ENCODE results near the gene ITGB5. TPM values are rescaled to one million over a fixed set of nuclear protein-coding genes. Genes with fewer than 3 reads are reported as not detected.

ITGB5 gene
- total RNA-seq, 1 donor from 2014 or later = 156 TPM

DNA sequence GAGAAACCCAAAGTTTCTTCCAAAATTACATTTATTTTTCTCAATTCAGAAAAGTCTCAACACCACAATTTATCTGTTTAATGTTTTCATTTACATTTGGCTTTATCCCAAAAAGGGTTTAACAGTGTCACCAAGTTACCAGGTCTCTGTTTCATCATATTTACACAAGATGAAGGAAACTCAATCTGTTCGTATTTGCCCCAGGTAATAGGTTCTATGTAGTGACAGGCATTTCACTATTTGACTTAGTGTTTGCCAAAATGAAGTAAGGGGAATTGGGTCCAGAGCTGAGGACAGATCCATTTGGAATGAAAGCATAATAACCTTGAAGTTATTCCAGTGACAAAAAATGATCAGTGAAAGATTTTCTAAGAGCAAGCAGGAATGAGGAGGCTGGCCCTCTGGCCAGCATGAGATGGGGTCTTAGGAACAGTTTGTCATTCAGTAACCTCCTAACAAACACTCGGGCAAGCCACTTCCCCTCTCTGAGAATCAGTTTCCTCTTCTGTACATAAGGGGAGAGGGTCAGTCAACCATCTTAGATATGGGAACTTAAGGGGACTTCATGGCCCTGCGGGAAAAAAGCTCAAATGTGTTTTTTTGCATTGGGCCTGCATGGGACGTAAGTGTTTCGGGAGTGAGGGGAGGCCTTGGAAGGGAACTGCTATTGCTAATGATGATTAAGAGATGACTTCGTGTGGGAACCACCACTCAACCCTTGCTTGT, 125.1 kb downstream of the ITGB5 start:
- Histone ChIP-seq H3K27ac (peak overlapping the region; percentile 64), H3K4me3 (no peak overlapping the region), H3K36me3 (peaks cover 0 to 46% of the 10 kb centered on the region in 2 donors), H3K9me3 (no peaks in the 10 kb centered on the region), H3K4me1 (peaks cover 20% of the 10 kb centered on the region), H3K27me3 (no peaks in the 10 kb centered on the region)
- DNase-seq (ENCODE audit: extremely low spot score in 2 of 2) = no peak
- TF ChIP-seq POLR2A (IDR thresholded peaks at IDR 0.05) (no peak), POLR2AphosphoS5 (IDR thresholded peaks at IDR 0.05; ENCODE audit: insufficient read depth in 1 of 2, low read depth in 1 of 2) (no peak)
- TF ChIP-seq, protein P1, sequence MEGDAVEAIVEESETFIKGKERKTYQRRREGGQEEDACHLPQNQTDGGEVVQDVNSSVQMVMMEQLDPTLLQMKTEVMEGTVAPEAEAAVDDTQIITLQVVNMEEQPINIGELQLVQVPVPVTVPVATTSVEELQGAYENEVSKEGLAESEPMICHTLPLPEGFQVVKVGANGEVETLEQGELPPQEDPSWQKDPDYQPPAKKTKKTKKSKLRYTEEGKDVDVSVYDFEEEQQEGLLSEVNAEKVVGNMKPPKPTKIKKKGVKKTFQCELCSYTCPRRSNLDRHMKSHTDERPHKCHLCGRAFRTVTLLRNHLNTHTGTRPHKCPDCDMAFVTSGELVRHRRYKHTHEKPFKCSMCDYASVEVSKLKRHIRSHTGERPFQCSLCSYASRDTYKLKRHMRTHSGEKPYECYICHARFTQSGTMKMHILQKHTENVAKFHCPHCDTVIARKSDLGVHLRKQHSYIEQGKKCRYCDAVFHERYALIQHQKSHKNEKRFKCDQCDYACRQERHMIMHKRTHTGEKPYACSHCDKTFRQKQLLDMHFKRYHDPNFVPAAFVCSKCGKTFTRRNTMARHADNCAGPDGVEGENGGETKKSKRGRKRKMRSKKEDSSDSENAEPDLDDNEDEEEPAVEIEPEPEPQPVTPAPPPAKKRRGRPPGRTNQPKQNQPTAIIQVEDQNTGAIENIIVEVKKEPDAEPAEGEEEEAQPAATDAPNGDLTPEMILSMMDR (IDR thresholded peaks at IDR 0.05) = no peak
- intact Hi-C loops (cut with DNase I) = loop anchor here (5.0 kb wide), 1 partner anchor 140 kb away; no protein-coding TSS in a partner anchor

DNA sequence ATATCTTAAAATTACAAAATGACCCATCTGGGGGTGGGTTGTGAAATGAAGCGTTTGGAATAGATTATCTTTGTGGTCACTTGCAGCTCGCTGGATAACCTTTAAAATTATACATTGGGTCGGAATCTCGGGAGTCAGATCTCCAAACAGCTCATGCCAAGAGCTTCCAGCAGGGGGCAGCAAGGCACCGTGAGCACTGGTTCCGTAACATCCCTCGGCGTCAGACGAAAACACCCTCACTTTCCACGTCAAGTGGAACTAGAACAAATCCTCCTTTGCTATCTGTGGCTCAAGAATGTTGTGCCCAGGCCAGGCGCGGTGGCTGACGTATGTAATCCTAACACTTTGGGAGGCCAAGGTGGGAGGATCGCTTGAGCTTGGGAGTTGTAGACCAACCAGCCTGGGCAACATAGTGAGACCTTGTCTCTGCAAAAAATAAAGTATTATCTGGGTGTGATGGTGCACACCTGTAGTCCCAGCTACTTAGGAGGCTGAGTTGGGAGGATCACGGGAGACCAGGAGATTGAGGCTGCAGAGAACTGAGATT, 125.8 kb downstream of the ITGB5 start:
- H3K36me3 ChIP-seq = peaks cover 0 to 38% of the 10 kb centered on the region in 2 donors
- H3K27ac ChIP-seq = peak overlapping the region; percentile 64
- intact Hi-C loops (cut with DNase I) = loop anchor here (5.0 kb wide), 1 partner anchor 141 kb away; no protein-coding TSS in a partner anchor
- H3K9me3 ChIP-seq = no peaks in the 10 kb centered on the region
- H3K4me3 ChIP-seq = no peak overlapping the region
- no peak for DNase-seq (ENCODE audit: extremely low spot score in 2 of 2)
- H3K27me3 ChIP-seq = no peaks in the 10 kb centered on the region
- H3K4me1 ChIP-seq = peaks cover 20% of the 10 kb centered on the region
- TF ChIP-seq, protein P1 (IDR thresholded peaks at IDR 0.05) = peak; percentile 88 to 99 (median 93)
- TF ChIP-seq POLR2A (IDR thresholded peaks at IDR 0.05) (no peak), POLR2AphosphoS5 (IDR thresholded peaks at IDR 0.05; ENCODE audit: insufficient read depth in 1 of 2, low read depth in 1 of 2) (peak; percentile 23 to 49)

DNA sequence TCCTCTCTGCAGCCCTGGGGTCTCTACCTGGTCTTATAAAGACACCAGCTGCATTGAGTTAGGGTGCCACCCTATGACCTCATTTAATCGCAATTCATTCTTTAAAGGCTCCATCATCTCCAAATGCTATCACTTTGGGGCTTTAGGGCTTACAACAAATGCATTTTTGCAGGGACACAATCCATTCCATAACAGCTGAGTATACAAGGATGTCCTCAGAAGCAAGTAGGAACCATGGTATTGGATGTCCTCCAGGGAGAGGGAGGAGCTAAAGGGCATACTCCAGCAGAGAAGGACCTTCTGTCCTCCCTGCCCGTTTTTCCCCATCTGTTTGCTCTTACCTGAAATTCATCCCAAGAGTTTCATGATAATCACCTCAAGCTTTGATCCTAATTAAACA, 126.6 kb downstream of the ITGB5 start:
- intact Hi-C loops (cut with DNase I) = loop anchor here (5.0 kb wide), 1 partner anchor 142 kb away; no protein-coding TSS in a partner anchor
- peak overlapping the region; percentile 36 for H3K27ac ChIP-seq
- H3K4me3 ChIP-seq = no peak overlapping the region
- H3K9me3 ChIP-seq = no peaks in the 10 kb centered on the region
- TF ChIP-seq POLR2A (IDR thresholded peaks at IDR 0.05) (no peak), POLR2AphosphoS5 (IDR thresholded peaks at IDR 0.05; ENCODE audit: insufficient read depth in 1 of 2, low read depth in 1 of 2) (no peak)
- TF ChIP-seq, protein P1 (IDR thresholded peaks at IDR 0.05) = no peak
- no peaks in the 10 kb centered on the region for H3K27me3 ChIP-seq
- H3K36me3 ChIP-seq = peaks cover 0 to 31% of the 10 kb centered on the region in 2 donors
- no peak for DNase-seq (ENCODE audit: extremely low spot score in 2 of 2)
- H3K4me1 ChIP-seq = peaks cover 20% of the 10 kb centered on the region

DNA sequence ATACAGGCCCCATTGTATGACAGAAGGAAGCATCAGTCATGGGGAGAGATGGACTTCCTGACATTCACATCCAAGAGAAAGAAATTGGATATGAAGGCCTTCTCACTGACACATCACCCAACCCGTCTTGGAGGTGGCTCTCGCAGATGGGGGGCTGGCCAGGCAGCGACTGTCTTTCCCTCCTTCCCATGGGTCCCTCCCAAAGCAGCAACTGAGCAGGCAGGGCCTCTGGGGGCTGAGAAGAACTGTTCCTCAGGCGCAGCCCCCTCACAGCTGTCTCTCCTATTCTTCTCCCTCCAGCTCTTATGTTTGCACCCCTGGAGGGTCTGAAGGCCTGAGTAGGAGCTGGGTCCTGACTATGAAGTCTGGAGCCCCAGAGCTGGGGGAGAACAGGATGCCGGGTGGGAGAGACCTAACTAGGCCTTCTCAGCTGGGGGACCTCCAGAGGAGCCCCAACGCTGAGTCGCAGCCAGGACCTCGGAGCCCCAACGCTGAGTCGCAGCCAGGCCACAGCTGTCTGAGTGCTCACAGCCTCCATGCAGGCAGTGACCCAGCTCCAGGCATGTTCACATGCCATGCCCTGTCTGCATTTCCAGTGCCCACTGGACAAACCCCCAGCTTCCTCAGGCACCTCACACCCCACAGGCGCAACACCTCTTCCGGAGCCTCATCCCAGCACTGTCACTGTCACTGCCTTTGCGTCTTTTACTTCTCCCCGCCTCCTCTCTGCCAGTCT, 127.3 kb downstream of the ITGB5 start:
- H3K36me3 ChIP-seq = peaks cover 0 to 23% of the 10 kb centered on the region in 2 donors
- TF ChIP-seq POLR2AphosphoS5 (IDR thresholded peaks at IDR 0.05; ENCODE audit: insufficient read depth in 1 of 2, low read depth in 1 of 2) = no peak
- TF ChIP-seq POLR2A (IDR thresholded peaks at IDR 0.05) = no peak
- TF ChIP-seq, protein P1 (IDR thresholded peaks at IDR 0.05) = no peak
- H3K4me3 ChIP-seq = no peak overlapping the region
- peak overlapping the region; percentile 36 for H3K27ac ChIP-seq
- H3K4me1 ChIP-seq = peaks cover 20% of the 10 kb centered on the region
- no peaks in the 10 kb centered on the region for H3K27me3 ChIP-seq
- no peaks in the 10 kb centered on the region for H3K9me3 ChIP-seq
- intact Hi-C loops (cut with DNase I) = loop anchor here (5.0 kb wide), 1 partner anchor 142 kb away; no protein-coding TSS in a partner anchor
- DNase-seq (ENCODE audit: extremely low spot score in 2 of 2) = peak in 1 of 2 donors; percentile 83
